Gastrocnemius medialis (tissue), 4 donors: ENCODE results near the gene XPO6. TPM values are rescaled to one million over a fixed set of nuclear protein-coding genes. Genes with fewer than 3 reads are reported as not detected.

ENCODE experiments used
- ATAC-seq, 2 donors: fragments of 150-250 bp; one replicate each; pipeline ENCODE4 v1.9.1; 2016
- DNase-seq, 2 donors: peaks; one replicate each; pipeline ENCODE4 v3.0.0-alpha.2; 2019
- H3K27ac ChIP-seq, 4 donors: fragments of 200-600 bp; sonication (generic); 1 replicate in 1 of 4; 2 replicates in 3 of 4; pipeline ENCODE4 v1.5.1; 2016 to 2018; ENCODE audit warnings: mild to moderate bottlenecking in 2 of 4, moderate library complexity in 1 of 4
- H3K27me3 ChIP-seq, 3 donors: fragments of 200-600 bp; sonication (generic) in 2 of 3; 1 replicate in 1 of 3; 2 replicates in 2 of 3; pipeline versions ENCODE4 v1.5.1 to v1.6.0; 2016 to 2019; ENCODE audit warnings: mild to moderate bottlenecking in 1 of 3, moderate library complexity in 1 of 3
- H3K36me3 ChIP-seq, 2 donors: fragments of 200-600 bp; sonication (generic) in 1 of 2; one replicate each; pipeline ENCODE4 v1.5.1; 2017 to 2018
- H3K4me1 ChIP-seq, 2 donors: fragments of 200-600 bp; sonication (generic) in 1 of 2; one replicate each; pipeline ENCODE4 v1.5.1; 2016 to 2017; ENCODE audit warnings: mild to moderate bottlenecking in 2 of 2
- H3K4me3 ChIP-seq, 4 donors: fragments of 200-600 bp; sonication (generic) in 3 of 4; 1 replicate in 1 of 4; 2 replicates in 3 of 4; pipeline ENCODE4 v1.5.1; 2016 to 2019; ENCODE audit warnings: mild to moderate bottlenecking in 2 of 4
- H3K9me3 ChIP-seq, 3 donors: fragments of 200-600 bp; sonication (generic) in 2 of 3; 1 replicate in 1 of 3; 2 replicates in 2 of 3; pipeline ENCODE4 v1.5.1; 2016 to 2019
- POLR2A ChIP-seq, 2 donors: fragments of 450-650 bp; IDR thresholded peaks; one replicate each; pipeline ENCODE4 v1.6.1; 2017; ENCODE audit warnings: antibody characterized with exemption in 2 of 2, mild to moderate bottlenecking in 2 of 2, moderate library complexity in 2 of 2
- in situ Hi-C, 4 donors: fragments of 200-750 bp; cut with MboI; loops; one replicate each; pipeline versions ENCODE4 v1.15.0 to v1.8.0; 2017; ENCODE audit warnings: low sequenced_read_pairs in 4 of 4
- intact Hi-C: fragments of 100-400 bp; cut with DNase I; formaldehyde crosslinking; loops from one replicate; pipeline ENCODE4 v1.15.1; 2023; ENCODE audit warnings: low total_unique reads
- total RNA-seq, 4 donors: library from RNA; depleted of rRNA; stranded (reverse); fragments of >200 nt; gene quantifications; one replicate each; pipeline versions ENCODE4 v1.1.0 to v1.2.3, GENCODE V29; 2016
- TF ChIP-seq, protein P1 (sequence below), 5 experiments: fragments of 450-650 bp in 3 of 5; fragments of 200-600 bp in 2 of 5; sonication (generic) in 2 of 5; IDR thresholded peaks in 4 of 5; conservative IDR thresholded peaks in 1 of 5; 1 replicate in 4 of 5; 2 replicates in 1 of 5; pipeline ENCODE4 v1.5.1; 2016 to 2019; ENCODE audit warnings: antibody characterized with exemption in 5 of 5, mild to moderate bottlenecking in 3 of 5, moderate library complexity in 3 of 5

The XPO6 gene
- total RNA-seq, 4 donors from 2014 or later, result 20.9 to 40.1 (median 29.6) TPM

DNA sequence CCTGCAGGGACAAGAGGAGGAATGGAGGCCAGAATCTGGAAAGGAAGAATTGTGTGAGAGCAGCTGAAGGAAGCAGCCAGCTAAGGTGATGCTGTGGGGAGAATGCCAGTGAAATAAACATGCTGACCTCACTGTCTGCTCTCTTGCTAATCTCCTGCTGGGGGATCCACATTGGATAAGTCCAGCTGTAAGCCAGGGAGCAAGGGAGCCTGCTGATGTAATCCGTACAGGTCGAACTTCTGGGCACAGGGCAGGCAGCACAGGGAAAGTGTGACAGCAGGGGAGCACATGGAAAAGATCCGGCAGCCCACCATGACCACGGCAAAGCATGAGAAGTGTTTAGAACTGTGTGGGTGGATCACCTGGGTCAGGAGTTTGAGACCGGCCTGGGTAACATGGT is 7.5 kb upstream of the XPO6 start:
- DNase-seq (no peak), ATAC-seq (no peak)
- Histone ChIP-seq H3K4me1 (no peaks in the 10 kb centered on the region), H3K36me3 (no peaks in the 10 kb centered on the region), H3K9me3 (no peaks in the 10 kb centered on the region), H3K4me3 (no peak overlapping the region), H3K27me3 (no peaks in the 10 kb centered on the region), H3K27ac (no peak overlapping the region)
- intact Hi-C loops (loop anchor here (10.0 kb wide), 2 partner anchors 76 to 336 kb away; partner anchors contain the start of genes SBK1 and SGF29), in situ Hi-C loops (no loop called here)
- TF ChIP-seq POLR2A (IDR thresholded peaks at IDR 0.05), result no peak
- TF ChIP-seq, protein P1, sequence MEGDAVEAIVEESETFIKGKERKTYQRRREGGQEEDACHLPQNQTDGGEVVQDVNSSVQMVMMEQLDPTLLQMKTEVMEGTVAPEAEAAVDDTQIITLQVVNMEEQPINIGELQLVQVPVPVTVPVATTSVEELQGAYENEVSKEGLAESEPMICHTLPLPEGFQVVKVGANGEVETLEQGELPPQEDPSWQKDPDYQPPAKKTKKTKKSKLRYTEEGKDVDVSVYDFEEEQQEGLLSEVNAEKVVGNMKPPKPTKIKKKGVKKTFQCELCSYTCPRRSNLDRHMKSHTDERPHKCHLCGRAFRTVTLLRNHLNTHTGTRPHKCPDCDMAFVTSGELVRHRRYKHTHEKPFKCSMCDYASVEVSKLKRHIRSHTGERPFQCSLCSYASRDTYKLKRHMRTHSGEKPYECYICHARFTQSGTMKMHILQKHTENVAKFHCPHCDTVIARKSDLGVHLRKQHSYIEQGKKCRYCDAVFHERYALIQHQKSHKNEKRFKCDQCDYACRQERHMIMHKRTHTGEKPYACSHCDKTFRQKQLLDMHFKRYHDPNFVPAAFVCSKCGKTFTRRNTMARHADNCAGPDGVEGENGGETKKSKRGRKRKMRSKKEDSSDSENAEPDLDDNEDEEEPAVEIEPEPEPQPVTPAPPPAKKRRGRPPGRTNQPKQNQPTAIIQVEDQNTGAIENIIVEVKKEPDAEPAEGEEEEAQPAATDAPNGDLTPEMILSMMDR (IDR thresholded peaks at IDR 0.05 in 4 of 5, conservative IDR thresholded peaks at IDR 0.05 in 1 of 5), result no peak

- Histone ChIP-seq H3K27me3 (no peaks in the 10 kb centered on the region), H3K9me3 (no peaks in the 10 kb centered on the region), H3K36me3 (no peaks in the 10 kb centered on the region), H3K4me3 (no peak overlapping the region), H3K4me1 (no peaks in the 10 kb centered on the region), H3K27ac (no peak overlapping the region)
- intact Hi-C loops (loop anchor here (10.0 kb wide), 2 partner anchors 77 to 337 kb away; partner anchors contain the start of genes SBK1 and SGF29), in situ Hi-C loops (no loop called here)
- DNase-seq, result no peak
- ATAC-seq, result no peak
- no peak for TF ChIP-seq POLR2A (IDR thresholded peaks at IDR 0.05)
- TF ChIP-seq, protein P1 (IDR thresholded peaks at IDR 0.05 in 4 of 5, conservative IDR thresholded peaks at IDR 0.05 in 1 of 5), result no peak
Observed at GRCh38 chr16:28218109-28218508, 6.3 kb upstream of the XPO6 start.

- DNase-seq, result no peak
- H3K27ac ChIP-seq, result no peak overlapping the region
- no peaks in the 10 kb centered on the region for H3K27me3 ChIP-seq
- no peaks in the 10 kb centered on the region for H3K36me3 ChIP-seq
- H3K4me1 ChIP-seq, result peaks cover 4 to 5% of the 10 kb centered on the region in 2 donors
- H3K4me3 ChIP-seq, result no peak overlapping the region
- TF ChIP-seq POLR2A (IDR thresholded peaks at IDR 0.05), result no peak
- TF ChIP-seq, protein P1 (IDR thresholded peaks at IDR 0.05 in 4 of 5, conservative IDR thresholded peaks at IDR 0.05 in 1 of 5), result no peak
- ATAC-seq, result no peak
- in situ Hi-C loops, result no loop called here
- intact Hi-C loops, result loop anchor here (10.0 kb wide), 2 partner anchors 77 to 337 kb away; partner anchors contain the start of genes SBK1 and SGF29
- H3K9me3 ChIP-seq, result no peaks in the 10 kb centered on the region
Observed at GRCh38 chr16:28217326-28217725, 5.6 kb upstream of the XPO6 start.

GRCh38 chr16:28213396-28213795 is 1.6 kb upstream of the XPO6 start:
- Histone ChIP-seq H3K27ac (no peak overlapping the region), H3K9me3 (no peaks in the 10 kb centered on the region), H3K4me1 (peaks cover 15 to 17% of the 10 kb centered on the region in 2 donors), H3K27me3 (no peaks in the 10 kb centered on the region), H3K4me3 (no peak overlapping the region), H3K36me3 (peaks cover 0 to 4% of the 10 kb centered on the region in 2 donors)
- no peak for TF ChIP-seq POLR2A (IDR thresholded peaks at IDR 0.05)
- TF ChIP-seq, protein P1 (IDR thresholded peaks at IDR 0.05 in 4 of 5, conservative IDR thresholded peaks at IDR 0.05 in 1 of 5), result no peak
- DNase-seq (no peak), ATAC-seq (no peak)
- in situ Hi-C loops, result no loop called here
- intact Hi-C loops, result loop anchor here (10.0 kb wide), 2 partner anchors 81 to 341 kb away; partner anchors contain the start of genes SBK1 and SGF29

DNA sequence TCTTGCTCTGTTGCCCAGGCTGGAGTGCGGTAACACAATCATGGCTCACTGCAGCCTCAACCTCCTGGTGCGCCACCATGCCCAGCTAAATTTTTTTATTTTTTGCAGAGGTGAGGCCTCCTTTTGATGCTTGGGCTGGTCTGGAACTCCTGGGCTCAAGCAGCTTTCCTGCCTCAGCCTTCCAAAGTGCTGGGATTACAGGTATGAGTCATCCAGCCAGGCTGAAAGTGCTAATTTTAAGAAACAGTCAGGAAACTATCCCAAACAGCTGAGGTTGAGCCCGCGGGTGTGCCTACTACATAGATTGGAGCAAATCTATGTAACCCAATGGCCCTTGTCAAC is 738 bp upstream of the XPO6 start:
- intact Hi-C loops (loop anchor here (1.0 to 10.0 kb wide), 3 partner anchors 46 to 342 kb away; partner anchors contain the start of genes SBK1 and SGF29), in situ Hi-C loops (no loop called here)
- no peak for DNase-seq
- Histone ChIP-seq H3K27me3 (no peaks in the 10 kb centered on the region), H3K36me3 (peaks cover 0 to 7% of the 10 kb centered on the region in 2 donors), H3K9me3 (no peaks in the 10 kb centered on the region), H3K4me3 (peak overlapping the region; percentile 65 to 85 (median 76)), H3K4me1 (peaks cover 15 to 18% of the 10 kb centered on the region in 2 donors), H3K27ac (peak overlapping the region; percentile 3 to 89 (median 46))
- ATAC-seq, result no peak
- TF ChIP-seq, protein P1 (IDR thresholded peaks at IDR 0.05 in 4 of 5, conservative IDR thresholded peaks at IDR 0.05 in 1 of 5), result no peak
- TF ChIP-seq POLR2A (IDR thresholded peaks at IDR 0.05), result no peak
